Endothelial cell of umbilical vein (primary cell): ENCODE measurements around the gene BLTP3B. TPM values are rescaled to one million over a fixed set of nuclear protein-coding genes. Genes with fewer than 3 reads are reported as not detected.

Experiments
- BruUV-seq: library from RNA; stranded (reverse); fragments of 400-500 nt; replicated peaks from 2 replicates; lab custom pipeline; 2021; lab: Mats Ljungman, UMichigan
- CTCF ChIA-PET: fragments of 300-600, 350-600 bp; sonication (Branson Sonifier 250); formaldehyde crosslinking; loops from one replicate; lab custom pipeline; 2021; ENCODE audit warnings: antibody characterized with exemption, inconsistent platforms; lab: Charles Lee
- POLR2A ChIA-PET: fragments of 300-600, 350-600 bp; sonication (Branson Sonifier 250); formaldehyde crosslinking; loops from one replicate; lab custom pipeline; 2021; ENCODE audit warnings: antibody characterized with exemption, inconsistent platforms; lab: Charles Lee
- DNase-seq: peaks from one replicate; pipeline ENCODE4 v3.0.0-alpha.2; 2011; ENCODE audit warnings: low read depth, low spot score
- FAIRE-seq: peaks from 2 replicates; lab custom pipeline; 2011; peaks lifted over from hg19 to GRCh38; lab: Jason Lieb, UNC
- H2AFZ ChIP-seq: 2 replicates; pipeline ENCODE4 v1.6.0; 2012; ENCODE audit warnings: low read depth, low read length, control low read depth, inconsistent platforms
- H3K27ac ChIP-seq: 2 replicates; pipeline ENCODE4 v1.5.1; 2011; ENCODE audit warnings: low read depth, mild to moderate bottlenecking, control low read depth, low read length, moderate library complexity; ENCODE audit not compliant: insufficient read depth
- H3K27me3 ChIP-seq, 2 experiments: 2 replicates each; pipeline versions ENCODE4 v1.6.0 to v1.6.1; 2011; ENCODE audit warnings: low read length in 2 of 2, mixed read lengths in 1 of 2; ENCODE audit not compliant: control insufficient read depth in 2 of 2, insufficient read depth in 2 of 2
- H3K36me3 ChIP-seq, 2 experiments: 2 replicates in 1 of 2; 3 replicates in 1 of 2; pipeline ENCODE4 v1.5.1; 2011; ENCODE audit warnings: low read length in 2 of 2, mild to moderate bottlenecking in 1 of 2, moderate library complexity in 1 of 2; ENCODE audit not compliant: control insufficient read depth in 2 of 2, insufficient read depth in 2 of 2; ENCODE audit errors: extremely low read depth in 1 of 2
- H3K4me1 ChIP-seq: 3 replicates; pipeline ENCODE4 v1.5.1; 2011; ENCODE audit warnings: mild to moderate bottlenecking, low read length; ENCODE audit not compliant: control insufficient read depth, insufficient read depth; ENCODE audit errors: extremely low read depth
- H3K4me2 ChIP-seq: 2 replicates; pipeline ENCODE4 v1.6.1; 2011; ENCODE audit warnings: low read length, control low read depth, mixed read lengths; ENCODE audit not compliant: insufficient read depth
- H3K4me3 ChIP-seq, 3 experiments: fragments of 200-600 bp in 1 of 3; sonication (generic), shearing (Covaris generic) in 1 of 3; replicated peaks in 1 of 3; 2 replicates each; pipeline ENCODE4 v1.5.1; 2011 to 2016; ENCODE audit warnings: control low read depth in 3 of 3, low read length in 3 of 3, mild to moderate bottlenecking in 2 of 3, inconsistent platforms in 1 of 3, low read depth in 1 of 3, moderate library complexity in 1 of 3; ENCODE audit not compliant: insufficient read depth in 1 of 3
- H3K79me2 ChIP-seq: 2 replicates; pipeline ENCODE4 v1.6.0; 2012; ENCODE audit warnings: low read length, inconsistent platforms; ENCODE audit not compliant: control insufficient read depth, insufficient read depth
- H3K9ac ChIP-seq: replicated peaks from 2 replicates; pipeline ENCODE3; 2011; ENCODE audit warnings: low read length, control low read depth; ENCODE audit not compliant: insufficient read depth; ENCODE audit errors: extremely low read depth
- H3K9me1 ChIP-seq: replicated peaks from 3 replicates; pipeline ENCODE4 v1.6.0; 2011; ENCODE audit warnings: mild to moderate bottlenecking, low read length; ENCODE audit not compliant: control insufficient read depth, insufficient read depth; ENCODE audit errors: extremely low read depth
- H3K9me3 ChIP-seq: replicated peaks from 2 replicates; pipeline ENCODE4 v1.5.1; 2012; ENCODE audit warnings: low read length, inconsistent platforms; ENCODE audit not compliant: control insufficient read depth, insufficient read depth
- H4K20me1 ChIP-seq: replicated peaks from 2 replicates; pipeline ENCODE3; 2011; ENCODE audit warnings: mild to moderate bottlenecking, low read length; ENCODE audit not compliant: control insufficient read depth, insufficient read depth; ENCODE audit errors: extremely low read depth
- CTCF ChIP-seq, 2 donors: IDR thresholded peaks; 1 replicate in 1 of 2; 2 replicates in 1 of 2; pipeline ENCODE4 v1.5.1; 2011; ENCODE audit warnings: low read length in 2 of 2, mild to moderate bottlenecking in 2 of 2, moderate library complexity in 2 of 2, control low read depth in 1 of 2, inconsistent platforms in 1 of 2, low read depth in 1 of 2; ENCODE audit not compliant: insufficient read depth in 1 of 2; ENCODE audit errors: extremely low read depth in 1 of 2
- EZH2 ChIP-seq: IDR thresholded peaks from 2 replicates; pipeline ENCODE4 v1.6.1; 2012; ENCODE audit warnings: borderline replicate concordance, low read depth, mild to moderate bottlenecking, moderate library complexity, low read length, inconsistent platforms; ENCODE audit not compliant: severe bottlenecking
- FOS ChIP-seq: IDR thresholded peaks from 2 replicates; pipeline ENCODE4 v1.6.1; 2011; ENCODE audit warnings: mild to moderate bottlenecking, low read length, moderate library complexity, borderline replicate concordance; ENCODE audit not compliant: insufficient read depth
- GATA2 ChIP-seq: IDR thresholded peaks from 2 replicates; pipeline ENCODE4 v1.7.0; 2011; ENCODE audit warnings: low read depth, mild to moderate bottlenecking, moderate library complexity, mixed read lengths, low read length; ENCODE audit not compliant: insufficient read length, insufficient read depth
- JUN ChIP-seq: IDR thresholded peaks from 2 replicates; pipeline ENCODE4 v1.6.1; 2011; ENCODE audit warnings: borderline replicate concordance, low read depth; ENCODE audit not compliant: insufficient read length, insufficient read depth
- MAX ChIP-seq: IDR thresholded peaks from 2 replicates; pipeline ENCODE4 v1.6.1; 2011; ENCODE audit not compliant: insufficient read depth, insufficient read length
- MYC ChIP-seq: IDR thresholded peaks from one replicate; pipeline ENCODE4 v1.6.1; 2011; ENCODE audit warnings: mild to moderate bottlenecking, low read depth, low read length
- POLR2A ChIP-seq: IDR thresholded peaks from 2 replicates; pipeline ENCODE4 v1.6.1; 2012; ENCODE audit warnings: low read depth, mild to moderate bottlenecking, control low read depth, low read length
- POLR2AphosphoS5 ChIP-seq: IDR thresholded peaks from 2 replicates; pipeline ENCODE4 v1.6.1; 2012; ENCODE audit warnings: low read depth, mild to moderate bottlenecking, control low read depth, low read length, moderate library complexity; ENCODE audit not compliant: insufficient read depth
- dilution Hi-C: fragments of 300-500 bp; cut with MboI; formaldehyde crosslinking; loops from one replicate; pipeline ENCODE4 v1.15.0; 2019; ENCODE audit warnings: low sequenced_read_pairs; ENCODE audit not compliant: extremely low pct_ligation_motif_present
- intact Hi-C: fragments of 100-400 bp; cut with micrococcal nuclease; formaldehyde crosslinking; loops from one replicate; pipeline ENCODE4 v1.10.0; 2022
- polyA plus RNA-seq, 4 experiments: library from polyadenylated mRNA; depleted of rRNA in 3 of 4; stranded (reverse) in 3 of 4; unstranded in 1 of 4; fragments of >200 nt; gene quantifications; 2 replicates each; pipeline versions ENCODE4 v1.2.1 to v1.2.3, GENCODE V29; 2011 to 2012; ENCODE audit warnings: missing spikeins in 1 of 4
- total RNA-seq: library from RNA; stranded (reverse); gene quantifications from 2 replicates; pipeline ENCODE4 v1.2.3, GENCODE V29; 2021

The BLTP3B gene
- total and polyA plus RNA-seq, 2 donors (not counting 3 experiments of a cell fraction or from before 2014, with no cell fraction given), result 5.4 to 17.9 TPM

- Histone ChIP-seq H3K27me3 (peaks cover 0 to 2% of the 10 kb centered on the region in 2 experiments), H3K9me1 (no peaks in the 10 kb centered on the region), H3K79me2 (no peaks in the 10 kb centered on the region), H3K9me3 (no peaks in the 10 kb centered on the region), H3K4me1 (no peaks in the 10 kb centered on the region), H3K4me2 (no peak overlapping the region), H3K4me3 (no peak overlapping the region), H2AFZ (no peak overlapping the region), H4K20me1 (no peaks in the 10 kb centered on the region), H3K27ac (no peak overlapping the region), H3K36me3 (no peaks in the 10 kb centered on the region), H3K9ac (no peak overlapping the region)
- TF ChIP-seq EZH2, result no peak
- TF ChIP-seq JUN, result no peak
- no peak for TF ChIP-seq CTCF (IDR thresholded peaks at IDR 0.05; ENCODE audit: extremely low read depth in 1 of 2, insufficient read depth in 1 of 2, low read depth in 1 of 2, low read length in 2 of 2)
- no peak for TF ChIP-seq POLR2A
- no peak for TF ChIP-seq GATA2
- TF ChIP-seq FOS, result no peak
- no peak for TF ChIP-seq MAX
- TF ChIP-seq POLR2AphosphoS5, result no peak
- TF ChIP-seq MYC, result no peak
- DNase-seq, result no peak
- intact Hi-C loops (loop anchor here (10.0 kb wide), 1 partner anchor 248 kb away; no protein-coding TSS in a partner anchor), dilution Hi-C loops (no loop called here)
- BruUV-seq, result no TSS peak
- ChIA-PET POLR2A (no interaction called here), CTCF (no interaction called here)
- no peak for FAIRE-seq
These were observed 14.2 kb upstream of the BLTP3B start for GRCh38 chr12:100156731-100157426.
